H9 (cell line): Measurements from ENCODE around the gene SLK. TPM values are rescaled to one million over a fixed set of nuclear protein-coding genes. Genes with fewer than 3 reads are reported as not detected.

Source experiments
- DNase-seq: peaks from one replicate; pipeline ENCODE4 v3.0.0-alpha.2; 2017
- H2AFZ ChIP-seq: one replicate; pipeline ENCODE4 v1.6.1; 2013; ENCODE audit warnings: mild to moderate bottlenecking, low read length, control low read depth, moderate library complexity
- H2AK5ac ChIP-seq: 2 replicates; pipeline ENCODE4 v1.6.1; 2013; ENCODE audit warnings: low read length, control low read depth, mixed read lengths; ENCODE audit not compliant: insufficient read length
- H2BK120ac ChIP-seq: one replicate; pipeline ENCODE4 v1.6.1; 2013; ENCODE audit warnings: low read depth, mild to moderate bottlenecking, low read length, control low read depth, inconsistent platforms; ENCODE audit not compliant: poor library complexity, severe bottlenecking
- H2BK12ac ChIP-seq: 2 replicates; pipeline ENCODE4 v1.6.1; 2013; ENCODE audit warnings: low read length, control low read depth, mixed read lengths, low read depth; ENCODE audit not compliant: insufficient read length
- H2BK15ac ChIP-seq: 2 replicates; pipeline ENCODE4 v1.6.1; 2013; ENCODE audit warnings: low read depth, low read length, control low read depth
- H2BK20ac ChIP-seq: one replicate; pipeline ENCODE4 v1.6.1; 2013; ENCODE audit warnings: low read depth, mild to moderate bottlenecking, low read length, control low read depth, inconsistent platforms; ENCODE audit not compliant: poor library complexity, severe bottlenecking
- H2BK5ac ChIP-seq: 2 replicates; pipeline ENCODE4 v1.6.1; 2013; ENCODE audit warnings: low read length, control low read depth, mixed read lengths; ENCODE audit not compliant: insufficient read length
- H3K14ac ChIP-seq: 2 replicates; pipeline ENCODE4 v1.6.1; 2013; ENCODE audit warnings: low read length, control low read depth; ENCODE audit not compliant: insufficient read depth
- H3K18ac ChIP-seq: 2 replicates; pipeline ENCODE4 v1.6.1; 2013; ENCODE audit warnings: low read depth, mild to moderate bottlenecking, mixed read lengths, low read length, control low read depth; ENCODE audit not compliant: insufficient read length
- H3K23ac ChIP-seq: 2 replicates; pipeline ENCODE4 v1.6.1; 2013; ENCODE audit warnings: low read length, control low read depth, mixed read lengths, low read depth; ENCODE audit not compliant: insufficient read length
- H3K23me2 ChIP-seq: 2 replicates; pipeline ENCODE4 v1.6.1; 2013; ENCODE audit warnings: low read depth, mild to moderate bottlenecking, mixed read lengths, low read length, control low read depth; ENCODE audit not compliant: insufficient read length, poor library complexity, severe bottlenecking
- H3K27ac ChIP-seq: 2 replicates; pipeline ENCODE4 v1.5.1; 2013; ENCODE audit warnings: low read length, control low read depth, mixed read lengths, low read depth; ENCODE audit not compliant: insufficient read length
- H3K27me3 ChIP-seq: 2 replicates; pipeline ENCODE4 v1.6.1; 2013; ENCODE audit warnings: low read length, control low read depth, inconsistent platforms; ENCODE audit not compliant: insufficient read depth
- H3K4ac ChIP-seq: 2 replicates; pipeline ENCODE4 v1.6.1; 2013; ENCODE audit warnings: low read depth, mild to moderate bottlenecking, control low read depth, inconsistent platforms, low read length, moderate library complexity
- H3K4me1 ChIP-seq: 2 replicates; pipeline ENCODE4 v1.6.1; 2013; ENCODE audit warnings: low read length, control low read depth, inconsistent platforms; ENCODE audit not compliant: insufficient read depth
- H3K4me2 ChIP-seq: 2 replicates; pipeline ENCODE4 v1.6.1; 2013; ENCODE audit warnings: low read length, control low read depth, mixed read lengths; ENCODE audit not compliant: insufficient read length, insufficient read depth
- H3K56ac ChIP-seq: 2 replicates; pipeline ENCODE4 v1.6.1; 2013; ENCODE audit warnings: low read depth, mild to moderate bottlenecking, mixed read lengths, low read length, control low read depth; ENCODE audit not compliant: insufficient read length
- H3K79me1 ChIP-seq: 2 replicates; pipeline ENCODE4 v1.6.1; 2013; ENCODE audit warnings: low read depth, mild to moderate bottlenecking, moderate library complexity, low read length, control low read depth, inconsistent platforms; ENCODE audit not compliant: insufficient read depth, poor library complexity, severe bottlenecking
- H3K79me2 ChIP-seq: 2 replicates; pipeline ENCODE4 v1.6.1; 2013; ENCODE audit warnings: low read length, control low read depth, inconsistent platforms; ENCODE audit not compliant: insufficient read depth
- H3K9ac ChIP-seq: 2 replicates; pipeline ENCODE4 v1.6.1; 2013; ENCODE audit warnings: low read length, control low read depth, mixed read lengths; ENCODE audit not compliant: insufficient read length; ENCODE audit errors: extremely low read depth
- H3K9me3 ChIP-seq: one replicate; pipeline ENCODE4 v1.6.1; 2013; ENCODE audit warnings: low read depth, low read length, inconsistent platforms; ENCODE audit not compliant: control insufficient read depth
- H3T11ph ChIP-seq: one replicate; pipeline ENCODE4 v1.6.1; 2013; ENCODE audit warnings: mild to moderate bottlenecking, low read length, control low read depth, inconsistent platforms
- H4K20me1 ChIP-seq: one replicate; pipeline ENCODE4 v1.6.1; 2013; ENCODE audit not compliant: control insufficient read depth, insufficient read length, insufficient read depth
- H4K5ac ChIP-seq: 2 replicates; pipeline ENCODE4 v1.6.1; 2013; ENCODE audit warnings: low read depth, mild to moderate bottlenecking, mixed read lengths, low read length, control low read depth; ENCODE audit not compliant: insufficient read length
- H4K8ac ChIP-seq: replicated peaks from 2 replicates; pipeline ENCODE4 v1.6.1; 2013; ENCODE audit warnings: low read length, control low read depth, mixed read lengths, low read depth; ENCODE audit not compliant: insufficient read length
- H4K91ac ChIP-seq: 2 replicates; pipeline ENCODE4 v1.6.1; 2013; ENCODE audit warnings: low read depth, mild to moderate bottlenecking, moderate library complexity, mixed read lengths, low read length, control low read depth; ENCODE audit not compliant: insufficient read length
- H3K27ac Mint-ChIP-seq, 3 experiments: 2 replicates in 2 of 3; 3 replicates in 1 of 3; pipeline ENCODE4 v1.8.0; 2020 to 2021; ENCODE audit warnings: mixed read lengths in 3 of 3, mild to moderate bottlenecking in 1 of 3, moderate library complexity in 1 of 3
- H3K27me3 Mint-ChIP-seq: 2 replicates; pipeline ENCODE4 v1.8.0; 2021; ENCODE audit warnings: low read depth, mild to moderate bottlenecking, moderate library complexity, mixed read lengths
- H3K36me3 Mint-ChIP-seq, 3 experiments: 2 replicates in 2 of 3; 3 replicates in 1 of 3; pipeline ENCODE4 v1.8.0; 2020 to 2021; ENCODE audit warnings: low read depth in 3 of 3, mixed read lengths in 3 of 3; ENCODE audit not compliant: insufficient read depth in 1 of 3
- H3K4me1 Mint-ChIP-seq, 2 experiments: 2 replicates each; pipeline ENCODE4 v1.8.0; 2020; ENCODE audit warnings: mixed read lengths in 2 of 2
- H3K4me3 Mint-ChIP-seq, 2 experiments: 2 replicates in 1 of 2; 3 replicates in 1 of 2; pipeline ENCODE4 v1.8.0; 2020 to 2021; ENCODE audit warnings: mild to moderate bottlenecking in 2 of 2, mixed read lengths in 2 of 2, moderate library complexity in 1 of 2
- H3K9me3 Mint-ChIP-seq, 2 experiments: 2 replicates in 1 of 2; 3 replicates in 1 of 2; pipeline ENCODE4 v1.8.0; 2020; ENCODE audit warnings: mild to moderate bottlenecking in 2 of 2, mixed read lengths in 2 of 2, moderate library complexity in 1 of 2
- CTCF ChIP-seq: fragments of 200-600 bp; sonication (generic); conservative IDR thresholded peaks from 3 replicates; pipeline ENCODE4 v1.8.0; 2021; ENCODE audit warnings: antibody characterized with exemption, mild to moderate bottlenecking
- WGBS: extraction: QIAGEN DNeasy Blood & Tissue Kit; methylation state at CpG from one replicate; pipeline ENCODE4 v1.1.7; 2013; ENCODE audit warnings: missing lambda C conversion rate, low lambda C conversion rate, mixed read lengths; ENCODE audit not compliant: insufficient read length; ENCODE audit errors: extremely low coverage; 5-methylcytosine and 5-hydroxymethylcytosine counted together
- total RNA-seq: library from RNA; stranded (reverse); gene quantifications from 2 replicates; pipeline ENCODE4 v1.2.1, GENCODE V29; 2021

Gene SLK
- total RNA-seq, 1 experiment from 2014 or later: 21.0 TPM

GRCh38 chr10:103975169-103975568 is 8.2 kb downstream of the SLK start:
- Histone ChIP-seq H3K4ac (no peak overlapping the region), H4K91ac (no peak overlapping the region), H2BK120ac (no peak overlapping the region), H3K4me1 (no peaks in the 10 kb centered on the region), H3K4me2 (no peak overlapping the region), H4K5ac (no peak overlapping the region), H3K9me3 (no peaks in the 10 kb centered on the region), H2AK5ac (no peak overlapping the region), H2BK20ac (no peak overlapping the region), H3K18ac (no peak overlapping the region), H2BK5ac (no peak overlapping the region), H4K20me1 (no peaks in the 10 kb centered on the region), H2BK15ac (no peak overlapping the region), H3K23me2 (no peaks in the 10 kb centered on the region), H3K14ac (no peak overlapping the region), H3K79me2 (no peaks in the 10 kb centered on the region), H3K56ac (no peak overlapping the region), H3K27ac (no peak overlapping the region), H3K79me1 (peaks cover 2% of the 10 kb centered on the region), H3K9ac (no peak overlapping the region), H3K23ac (no peak overlapping the region), H4K8ac (no peak overlapping the region), H3K27me3 (no peaks in the 10 kb centered on the region), H3T11ph (no peak overlapping the region), H2BK12ac (no peak overlapping the region), H2AFZ (no peak overlapping the region)
- no peaks in the 10 kb centered on the region for H3K36me3 Mint-ChIP-seq
- no peak overlapping the region for H3K4me3 Mint-ChIP-seq
- DNase-seq: no peak
- no peaks in the 10 kb centered on the region for H3K27me3 Mint-ChIP-seq
- no peaks in the 10 kb centered on the region for H3K9me3 Mint-ChIP-seq
- peaks cover 1 to 7% of the 10 kb centered on the region in 2 experiments; a peak in 2 of 4 replicates for H3K4me1 Mint-ChIP-seq
- no peak for TF ChIP-seq CTCF
- no CpG with 5 or more reads among the region's 1 CpG for WGBS
- no peak overlapping the region for H3K27ac Mint-ChIP-seq
